Muscle of leg (tissue), 10 donors: ENCODE data around the gene GPR179. TPM values are rescaled to one million over a fixed set of nuclear protein-coding genes. Genes with fewer than 3 reads are reported as not detected.
"Not testable (repeated sequence)": the region's sequence is repeated elsewhere in the genome, so short reads cannot be mapped to it uniquely, and the experiment has no call there.

Source experiments
- DNase-seq: peaks from one replicate; pipeline ENCODE4 v3.0.0; 2013
- H3K27ac ChIP-seq: one replicate; pipeline ENCODE4 v1.5.1; 2013; ENCODE audit warnings: mild to moderate bottlenecking, low read length, control low read depth
- H3K27me3 ChIP-seq: one replicate; pipeline ENCODE4 v1.6.1; 2013; ENCODE audit warnings: low read length; ENCODE audit not compliant: control insufficient read depth, insufficient read depth
- H3K36me3 ChIP-seq: one replicate; pipeline ENCODE4 v1.6.1; 2013; ENCODE audit warnings: low read length; ENCODE audit not compliant: control insufficient read depth, insufficient read depth
- H3K4me1 ChIP-seq: one replicate; pipeline ENCODE4 v1.6.1; 2013; ENCODE audit warnings: low read length; ENCODE audit not compliant: control insufficient read depth, insufficient read depth
- H3K4me3 ChIP-seq: one replicate; pipeline ENCODE4 v1.5.1; 2013; ENCODE audit warnings: low read length, control low read depth
- H3K9me3 ChIP-seq: replicated peaks from 2 replicates; pipeline ENCODE4 v1.6.1; 2013; ENCODE audit warnings: low read depth, low read length; ENCODE audit not compliant: control insufficient read depth
- polyA plus RNA-seq, 8 donors: library from polyadenylated mRNA; unstranded; fragments of 120-200 nt; gene quantifications; one replicate each; pipeline versions ENCODE4 v1.2.1 to v1.2.3, GENCODE V29; 2013; ENCODE audit warnings: inconsistent platforms in 1 of 8, low replicate concordance in 1 of 8; ENCODE audit not compliant: insufficient read length in 8 of 8, insufficient read depth in 1 of 8
- total RNA-seq: library from RNA; stranded (reverse); fragments of 120-200 nt; gene quantifications from one replicate; pipeline ENCODE4 v1.2.4, GENCODE V29; 2013

Gene GPR179
- total and polyA plus RNA-seq, 9 donors = 0.15 to 0.87 (median 0.22) TPM

DNA sequence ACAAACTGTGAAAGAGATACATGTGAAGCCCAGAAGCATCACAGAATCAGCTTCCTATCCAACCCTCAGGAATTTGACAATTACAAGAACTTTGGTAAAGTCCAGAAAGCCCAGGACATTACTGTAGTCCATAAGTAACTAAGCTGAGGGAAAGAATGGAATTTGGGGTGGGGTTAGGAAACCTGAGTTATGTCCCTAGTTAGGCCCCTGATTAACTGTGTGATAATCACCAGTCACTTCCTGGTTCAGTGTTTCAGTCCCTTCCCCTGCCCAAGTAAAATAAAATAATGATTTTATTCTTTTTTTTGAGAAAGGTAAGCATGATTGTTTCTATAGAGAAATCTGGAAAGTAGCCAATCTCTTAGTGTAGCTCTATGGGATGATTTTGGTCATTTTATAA, 57.8 kb downstream of the GPR179 start:
- not testable (repeated sequence) for H3K27me3 ChIP-seq, H3K4me3 ChIP-seq, H3K4me1 ChIP-seq, DNase-seq, H3K36me3 ChIP-seq, H3K9me3 ChIP-seq, H3K27ac ChIP-seq

Other genes starting within 250 kb of the GPR179 start
- gene TBC1D3E, start 216.0 kb downstream of the GPR179 start, total RNA-seq = not detected
- gene TBC1D3E, start 216.0 kb downstream of the GPR179 start, polyA plus RNA-seq = 1 to 10 TPM in 1 of 8 donors, under 1 TPM in 1, not detected in 6; 0.28 to 4.4 TPM
- not detected for gene TBC1D3, start 151.4 kb downstream of the GPR179 start, total RNA-seq
- gene TBC1D3, start 151.4 kb downstream of the GPR179 start, polyA plus RNA-seq = 1 to 10 TPM in 3 of 8 donors, not detected in 5; 2.4 to 5.3 (median 3.7) TPM
- gene MRPL45, start 46.8 kb downstream of the GPR179 start, total RNA-seq = 45.3 TPM
- 10 to 100 TPM; 53.9 to 65.7 (median 58.1) TPM for gene MRPL45, start 46.8 kb downstream of the GPR179 start, polyA plus RNA-seq
- 12.6 TPM for gene SOCS7, start 7.9 kb upstream of the GPR179 start, total RNA-seq
- 10 to 100 TPM; 12.4 to 18.6 (median 16.8) TPM for gene SOCS7, start 7.9 kb upstream of the GPR179 start, polyA plus RNA-seq
- gene ARHGAP23, start 84.5 kb upstream of the GPR179 start, total RNA-seq = 17.1 TPM
- gene ARHGAP23, start 84.5 kb upstream of the GPR179 start, polyA plus RNA-seq = 10 to 100 TPM; 29.3 to 44.2 (median 37.6) TPM